ENCODE measurements around the gene SLC6A18. TPM values are rescaled to one million over a fixed set of nuclear protein-coding genes. Genes with fewer than 3 reads are reported as not detected.

Gene SLC6A18
- total and polyA plus RNA-seq, 2 of the 13 experiments (the other 11 are each of a cell fraction or from before 2014, with no cell fraction given), result not detected

GRCh38 chr5:1222621-1223277 is 2.4 kb upstream of the SLC6A18 start (continued):
- TF ChIP-seq, protein P1, sequence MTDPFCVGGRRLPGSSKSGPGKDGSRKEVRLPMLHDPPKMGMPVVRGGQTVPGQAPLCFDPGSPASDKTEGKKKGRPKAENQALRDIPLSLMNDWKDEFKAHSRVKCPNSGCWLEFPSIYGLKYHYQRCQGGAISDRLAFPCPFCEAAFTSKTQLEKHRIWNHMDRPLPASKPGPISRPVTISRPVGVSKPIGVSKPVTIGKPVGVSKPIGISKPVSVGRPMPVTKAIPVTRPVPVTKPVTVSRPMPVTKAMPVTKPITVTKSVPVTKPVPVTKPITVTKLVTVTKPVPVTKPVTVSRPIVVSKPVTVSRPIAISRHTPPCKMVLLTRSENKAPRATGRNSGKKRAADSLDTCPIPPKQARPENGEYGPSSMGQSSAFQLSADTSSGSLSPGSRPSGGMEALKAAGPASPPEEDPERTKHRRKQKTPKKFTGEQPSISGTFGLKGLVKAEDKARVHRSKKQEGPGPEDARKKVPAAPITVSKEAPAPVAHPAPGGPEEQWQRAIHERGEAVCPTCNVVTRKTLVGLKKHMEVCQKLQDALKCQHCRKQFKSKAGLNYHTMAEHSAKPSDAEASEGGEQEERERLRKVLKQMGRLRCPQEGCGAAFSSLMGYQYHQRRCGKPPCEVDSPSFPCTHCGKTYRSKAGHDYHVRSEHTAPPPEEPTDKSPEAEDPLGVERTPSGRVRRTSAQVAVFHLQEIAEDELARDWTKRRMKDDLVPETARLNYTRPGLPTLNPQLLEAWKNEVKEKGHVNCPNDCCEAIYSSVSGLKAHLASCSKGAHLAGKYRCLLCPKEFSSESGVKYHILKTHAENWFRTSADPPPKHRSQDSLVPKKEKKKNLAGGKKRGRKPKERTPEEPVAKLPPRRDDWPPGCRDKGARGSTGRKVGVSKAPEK (CRISPR knock-in tag; IDR thresholded peaks at IDR 0.05; ENCODE audit: borderline replicate concordance), result no peak

GRCh38 chr5:1223278-1223670 is 1.9 kb upstream of the SLC6A18 start:
- H3K79me2 ChIP-seq (ENCODE audit: insufficient read depth, low read length), result no peaks in the 10 kb centered on the region
- FAIRE-seq, result no peak
- no peaks in the 10 kb centered on the region for H3K9me3 ChIP-seq (ENCODE audit: low read length)
- no peak overlapping the region for H3K4me3 ChIP-seq (replicated peaks in 1 of 3; ENCODE audit: insufficient read depth in 1 of 3, low read depth in 2 of 3, low read length in 3 of 3)
- intact Hi-C loops (cut with micrococcal nuclease; ENCODE audit: unreplicated experiment) (no loop called here), in situ Hi-C loops (cut with HindIII; ENCODE audit: extremely low pct_ligation_motif_present, low pct_unique_long_range_greater_than_20kb) (no loop called here)
- H3K9ac ChIP-seq (ENCODE audit: insufficient read depth, low read depth, low read length), result no peak overlapping the region
- no peaks in the 10 kb centered on the region for H3K36me3 ChIP-seq (replicated peaks in 1 of 2; ENCODE audit: control insufficient read depth in 1 of 2, insufficient read depth in 2 of 2, low read length in 2 of 2)
- ChIA-PET POLR2A (no interaction called here), CTCF (ENCODE audit: low intra/inter-chr PET ratio, low total read pairs) (no interaction called here)
- no peak for ATAC-seq
- no peak overlapping the region for H2AFZ ChIP-seq (ENCODE audit: low read length)
- BruUV-seq (replicated peaks), result no TSS peak
- no peaks in the 10 kb centered on the region for H3K4me1 ChIP-seq (ENCODE audit: insufficient read depth, low read length)
- DNase-seq (ENCODE audit: low spot score), result no peak
- no peak overlapping the region for H3K27ac ChIP-seq (ENCODE audit: extremely low read length, insufficient read depth, low read length)
- H3K4me2 ChIP-seq (ENCODE audit: low read depth, low read length), result no peak overlapping the region
- 64% methylated on average over 7 of the region's 12 CpGs for WGBS (ENCODE audit: low lambda C conversion rate)
- H4K20me1 ChIP-seq (ENCODE audit: insufficient read depth, low read length), result no peaks in the 10 kb centered on the region
- H3K27me3 ChIP-seq (ENCODE audit: control insufficient read depth in 1 of 2, insufficient read depth in 2 of 2, low read length in 2 of 2), result peaks cover 7 to 65% of the 10 kb centered on the region in 2 experiments; a peak in 4 of 5 replicates
- TF ChIP-seq, protein P2, sequence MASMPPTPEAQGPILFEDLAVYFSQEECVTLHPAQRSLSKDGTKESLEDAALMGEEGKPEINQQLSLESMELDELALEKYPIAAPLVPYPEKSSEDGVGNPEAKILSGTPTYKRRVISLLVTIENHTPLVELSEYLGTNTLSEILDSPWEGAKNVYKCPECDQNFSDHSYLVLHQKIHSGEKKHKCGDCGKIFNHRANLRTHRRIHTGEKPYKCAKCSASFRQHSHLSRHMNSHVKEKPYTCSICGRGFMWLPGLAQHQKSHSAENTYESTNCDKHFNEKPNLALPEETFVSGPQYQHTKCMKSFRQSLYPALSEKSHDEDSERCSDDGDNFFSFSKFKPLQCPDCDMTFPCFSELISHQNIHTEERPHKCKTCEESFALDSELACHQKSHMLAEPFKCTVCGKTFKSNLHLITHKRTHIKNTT (CRISPR knock-in tag; IDR thresholded peaks at IDR 0.05), result no peak
- TF ChIP-seq BCL6 (CRISPR knock-in tag; IDR thresholded peaks at IDR 0.05), result no peak
- no peak for TF ChIP-seq ZMYM2 (CRISPR knock-in tag; IDR thresholded peaks at IDR 0.05)
- no peak for TF ChIP-seq ZNF574 (CRISPR knock-in tag; IDR thresholded peaks at IDR 0.05)
- no peak for TF ChIP-seq MED8 (CRISPR knock-in tag; IDR thresholded peaks at IDR 0.05; ENCODE audit: insufficient replicate concordance)
- TF ChIP-seq, protein P3, sequence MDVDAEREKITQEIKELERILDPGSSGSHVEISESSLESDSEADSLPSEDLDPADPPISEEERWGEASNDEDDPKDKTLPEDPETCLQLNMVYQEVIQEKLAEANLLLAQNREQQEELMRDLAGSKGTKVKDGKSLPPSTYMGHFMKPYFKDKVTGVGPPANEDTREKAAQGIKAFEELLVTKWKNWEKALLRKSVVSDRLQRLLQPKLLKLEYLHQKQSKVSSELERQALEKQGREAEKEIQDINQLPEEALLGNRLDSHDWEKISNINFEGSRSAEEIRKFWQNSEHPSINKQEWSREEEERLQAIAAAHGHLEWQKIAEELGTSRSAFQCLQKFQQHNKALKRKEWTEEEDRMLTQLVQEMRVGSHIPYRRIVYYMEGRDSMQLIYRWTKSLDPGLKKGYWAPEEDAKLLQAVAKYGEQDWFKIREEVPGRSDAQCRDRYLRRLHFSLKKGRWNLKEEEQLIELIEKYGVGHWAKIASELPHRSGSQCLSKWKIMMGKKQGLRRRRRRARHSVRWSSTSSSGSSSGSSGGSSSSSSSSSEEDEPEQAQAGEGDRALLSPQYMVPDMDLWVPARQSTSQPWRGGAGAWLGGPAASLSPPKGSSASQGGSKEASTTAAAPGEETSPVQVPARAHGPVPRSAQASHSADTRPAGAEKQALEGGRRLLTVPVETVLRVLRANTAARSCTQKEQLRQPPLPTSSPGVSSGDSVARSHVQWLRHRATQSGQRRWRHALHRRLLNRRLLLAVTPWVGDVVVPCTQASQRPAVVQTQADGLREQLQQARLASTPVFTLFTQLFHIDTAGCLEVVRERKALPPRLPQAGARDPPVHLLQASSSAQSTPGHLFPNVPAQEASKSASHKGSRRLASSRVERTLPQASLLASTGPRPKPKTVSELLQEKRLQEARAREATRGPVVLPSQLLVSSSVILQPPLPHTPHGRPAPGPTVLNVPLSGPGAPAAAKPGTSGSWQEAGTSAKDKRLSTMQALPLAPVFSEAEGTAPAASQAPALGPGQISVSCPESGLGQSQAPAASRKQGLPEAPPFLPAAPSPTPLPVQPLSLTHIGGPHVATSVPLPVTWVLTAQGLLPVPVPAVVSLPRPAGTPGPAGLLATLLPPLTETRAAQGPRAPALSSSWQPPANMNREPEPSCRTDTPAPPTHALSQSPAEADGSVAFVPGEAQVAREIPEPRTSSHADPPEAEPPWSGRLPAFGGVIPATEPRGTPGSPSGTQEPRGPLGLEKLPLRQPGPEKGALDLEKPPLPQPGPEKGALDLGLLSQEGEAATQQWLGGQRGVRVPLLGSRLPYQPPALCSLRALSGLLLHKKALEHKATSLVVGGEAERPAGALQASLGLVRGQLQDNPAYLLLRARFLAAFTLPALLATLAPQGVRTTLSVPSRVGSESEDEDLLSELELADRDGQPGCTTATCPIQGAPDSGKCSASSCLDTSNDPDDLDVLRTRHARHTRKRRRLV (CRISPR knock-in tag; IDR thresholded peaks at IDR 0.05), result no peak
- no peak for TF ChIP-seq ZSCAN25 (CRISPR knock-in tag; IDR thresholded peaks at IDR 0.05)
- TF ChIP-seq, protein P4, sequence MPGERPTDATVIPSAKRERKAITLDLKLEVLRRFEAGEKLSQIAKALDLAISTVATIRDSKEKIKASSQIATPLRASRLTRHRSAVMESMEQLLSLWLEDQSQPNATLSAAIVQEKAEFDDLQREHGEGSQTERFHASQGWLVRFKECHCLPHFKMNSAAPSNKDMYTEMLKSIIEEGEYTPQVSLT (CRISPR knock-in tag; IDR thresholded peaks at IDR 0.05; ENCODE audit: borderline replicate concordance, low read depth), result no peak

Data from HepG2 (cell line).